Measurements from ENCODE around the gene GRK4. TPM values are rescaled to one million over a fixed set of nuclear protein-coding genes. Genes with fewer than 3 reads are reported as not detected.

The GRK4 gene
- total and polyA plus RNA-seq, 4 donors, result 1.0 to 2.2 (median 1.8) TPM

GRCh38 chr4:2996415-2996814, 33.0 kb downstream of the GRK4 start:
- Histone ChIP-seq H3K36me3 (ENCODE audit: control insufficient read depth in 4 of 4, insufficient read depth in 3 of 4, low read depth in 1 of 4, low read length in 3 of 4) (no peaks in the 10 kb centered on the region), H3K9ac (ENCODE audit: low read depth in 1 of 2, low read length in 2 of 2) (no peak overlapping the region), H3K4me3 (ENCODE audit: low read depth in 1 of 3, low read length in 3 of 3) (no peak overlapping the region), H3K27me3 (ENCODE audit: control insufficient read depth in 4 of 4, insufficient read depth in 4 of 4, low read length in 3 of 4) (no peaks in the 10 kb centered on the region), H3K9me3 (ENCODE audit: control insufficient read depth in 4 of 4, low read length in 3 of 4) (no peaks in the 10 kb centered on the region), H3K27ac (ENCODE audit: low read depth in 1 of 2, low read length in 2 of 2) (no peak overlapping the region), H3K4me1 (ENCODE audit: control insufficient read depth in 4 of 4, insufficient read depth in 4 of 4, low read length in 3 of 4) (no peaks in the 10 kb centered on the region)
- WGBS, result 95% methylated on average over 4 of the region's 4 CpGs
- no peak for DNase-seq (ENCODE audit: low spot score)
- TF ChIP-seq, protein P1, sequence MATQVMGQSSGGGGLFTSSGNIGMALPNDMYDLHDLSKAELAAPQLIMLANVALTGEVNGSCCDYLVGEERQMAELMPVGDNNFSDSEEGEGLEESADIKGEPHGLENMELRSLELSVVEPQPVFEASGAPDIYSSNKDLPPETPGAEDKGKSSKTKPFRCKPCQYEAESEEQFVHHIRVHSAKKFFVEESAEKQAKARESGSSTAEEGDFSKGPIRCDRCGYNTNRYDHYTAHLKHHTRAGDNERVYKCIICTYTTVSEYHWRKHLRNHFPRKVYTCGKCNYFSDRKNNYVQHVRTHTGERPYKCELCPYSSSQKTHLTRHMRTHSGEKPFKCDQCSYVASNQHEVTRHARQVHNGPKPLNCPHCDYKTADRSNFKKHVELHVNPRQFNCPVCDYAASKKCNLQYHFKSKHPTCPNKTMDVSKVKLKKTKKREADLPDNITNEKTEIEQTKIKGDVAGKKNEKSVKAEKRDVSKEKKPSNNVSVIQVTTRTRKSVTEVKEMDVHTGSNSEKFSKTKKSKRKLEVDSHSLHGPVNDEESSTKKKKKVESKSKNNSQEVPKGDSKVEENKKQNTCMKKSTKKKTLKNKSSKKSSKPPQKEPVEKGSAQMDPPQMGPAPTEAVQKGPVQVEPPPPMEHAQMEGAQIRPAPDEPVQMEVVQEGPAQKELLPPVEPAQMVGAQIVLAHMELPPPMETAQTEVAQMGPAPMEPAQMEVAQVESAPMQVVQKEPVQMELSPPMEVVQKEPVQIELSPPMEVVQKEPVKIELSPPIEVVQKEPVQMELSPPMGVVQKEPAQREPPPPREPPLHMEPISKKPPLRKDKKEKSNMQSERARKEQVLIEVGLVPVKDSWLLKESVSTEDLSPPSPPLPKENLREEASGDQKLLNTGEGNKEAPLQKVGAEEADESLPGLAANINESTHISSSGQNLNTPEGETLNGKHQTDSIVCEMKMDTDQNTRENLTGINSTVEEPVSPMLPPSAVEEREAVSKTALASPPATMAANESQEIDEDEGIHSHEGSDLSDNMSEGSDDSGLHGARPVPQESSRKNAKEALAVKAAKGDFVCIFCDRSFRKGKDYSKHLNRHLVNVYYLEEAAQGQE (IDR thresholded peaks at IDR 0.05), result no peak
- TF ChIP-seq HNF4A (conservative IDR thresholded peaks at IDR 0.05), result no peak
- no peak for TF ChIP-seq EGR1 (IDR thresholded peaks at IDR 0.05; ENCODE audit: low read depth in 2 of 2)
- TF ChIP-seq FOXA1 (IDR thresholded peaks at IDR 0.05), result no peak
- TF ChIP-seq NR2F2 (IDR thresholded peaks at IDR 0.05), result no peak
- no peak for TF ChIP-seq ATF3 (IDR thresholded peaks at IDR 0.05)
- TF ChIP-seq, protein P2, sequence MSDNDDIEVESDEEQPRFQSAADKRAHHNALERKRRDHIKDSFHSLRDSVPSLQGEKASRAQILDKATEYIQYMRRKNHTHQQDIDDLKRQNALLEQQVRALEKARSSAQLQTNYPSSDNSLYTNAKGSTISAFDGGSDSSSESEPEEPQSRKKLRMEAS (IDR thresholded peaks at IDR 0.05), result no peak
- TF ChIP-seq YY1 (IDR thresholded peaks at IDR 0.05), result no peak
- no peak for TF ChIP-seq CTCF (IDR thresholded peaks at IDR 0.05; ENCODE audit: low read depth, low read length, missing input control)
- TF ChIP-seq RAD21 (IDR thresholded peaks at IDR 0.05), result no peak
- TF ChIP-seq SP1 (IDR thresholded peaks at IDR 0.05), result no peak
- TF ChIP-seq HNF4G (IDR thresholded peaks at IDR 0.05), result no peak
- TF ChIP-seq ZBTB33 (IDR thresholded peaks at IDR 0.05), result no peak
- TF ChIP-seq FOXA2 (IDR thresholded peaks at IDR 0.05), result no peak

- no peaks in the 10 kb centered on the region for H3K36me3 ChIP-seq (ENCODE audit: control insufficient read depth in 4 of 4, insufficient read depth in 3 of 4, low read depth in 1 of 4, low read length in 3 of 4)
- no peak for DNase-seq (ENCODE audit: low spot score)
- H3K9me3 ChIP-seq (ENCODE audit: control insufficient read depth in 4 of 4, low read length in 3 of 4), result no peaks in the 10 kb centered on the region
- no peaks in the 10 kb centered on the region for H3K27me3 ChIP-seq (ENCODE audit: control insufficient read depth in 4 of 4, insufficient read depth in 4 of 4, low read length in 3 of 4)
- WGBS, result 95% methylated on average over 2 of the region's 2 CpGs
- H3K9ac ChIP-seq (ENCODE audit: low read depth in 1 of 2, low read length in 2 of 2), result no peak overlapping the region
- no peak overlapping the region for H3K4me3 ChIP-seq (ENCODE audit: low read depth in 1 of 3, low read length in 3 of 3)
- H3K27ac ChIP-seq (ENCODE audit: low read depth in 1 of 2, low read length in 2 of 2), result no peak overlapping the region
- H3K4me1 ChIP-seq (ENCODE audit: control insufficient read depth in 4 of 4, insufficient read depth in 4 of 4, low read length in 3 of 4), result no peaks in the 10 kb centered on the region
- TF ChIP-seq CTCF (IDR thresholded peaks at IDR 0.05; ENCODE audit: low read depth, low read length, missing input control), result no peak
- TF ChIP-seq, protein P1 (IDR thresholded peaks at IDR 0.05), result no peak
- TF ChIP-seq SP1 (IDR thresholded peaks at IDR 0.05), result no peak
- no peak for TF ChIP-seq HNF4G (IDR thresholded peaks at IDR 0.05)
- TF ChIP-seq NR2F2 (IDR thresholded peaks at IDR 0.05), result no peak
- TF ChIP-seq YY1 (IDR thresholded peaks at IDR 0.05), result no peak
- TF ChIP-seq JUND (IDR thresholded peaks at IDR 0.05), result no peak
- no peak for TF ChIP-seq HNF4A (conservative IDR thresholded peaks at IDR 0.05)
- TF ChIP-seq, protein P2 (IDR thresholded peaks at IDR 0.05), result no peak
- no peak for TF ChIP-seq FOXA1 (IDR thresholded peaks at IDR 0.05)
- TF ChIP-seq GABPA (IDR thresholded peaks at IDR 0.05 in 1 of 2, conservative IDR thresholded peaks at IDR 0.05 in 1 of 2), result no peak
- no peak for TF ChIP-seq RXRA (IDR thresholded peaks at IDR 0.05)
- no peak for TF ChIP-seq ATF3 (IDR thresholded peaks at IDR 0.05)
These were observed 44.4 kb downstream of the GRK4 start for GRCh38 chr4:3007724-3008123.

All from liver (tissue), 9 donors.